Breast epithelium (tissue), 4 donors: ENCODE results near the gene AGPAT3. TPM values are rescaled to one million over a fixed set of nuclear protein-coding genes. Genes with fewer than 3 reads are reported as not detected.

Experiments used
- DNase-seq, 2 donors: peaks; one replicate each; pipeline ENCODE4 v3.0.0-alpha.2; 2019; ENCODE audit warnings: low spot score in 2 of 2
- H3K27ac ChIP-seq, 2 donors: fragments of 200-600 bp; sonication (generic) in 1 of 2; one replicate each; pipeline ENCODE4 v1.5.1; 2016 to 2019; ENCODE audit warnings: mild to moderate bottlenecking in 1 of 2
- H3K27me3 ChIP-seq, 2 donors: fragments of 200-600 bp; sonication (generic) in 1 of 2; one replicate each; pipeline versions ENCODE4 v1.5.1 to v1.6.0; 2017 to 2019; ENCODE audit warnings: control low read depth in 1 of 2, mild to moderate bottlenecking in 1 of 2
- H3K36me3 ChIP-seq: fragments of 200-600 bp; one replicate; pipeline ENCODE4 v1.5.1; 2019
- H3K4me1 ChIP-seq, 2 donors: fragments of 200-600 bp; sonication (generic); one replicate each; pipeline ENCODE4 v1.5.1; 2016 to 2019; ENCODE audit warnings: control low read depth in 1 of 2
- H3K4me3 ChIP-seq, 3 donors: fragments of 200-600 bp; sonication (generic); 1 replicate in 2 of 3; 2 replicates in 1 of 3; pipeline ENCODE4 v1.5.1; 2016 to 2019; ENCODE audit warnings: mild to moderate bottlenecking in 3 of 3, moderate library complexity in 2 of 3
- H3K9me3 ChIP-seq, 2 donors: fragments of 200-600 bp; sonication (generic) in 1 of 2; one replicate each; pipeline ENCODE4 v1.5.1; 2016 to 2019; ENCODE audit warnings: control low read depth in 1 of 2
- CTCF ChIP-seq, 3 donors: fragments of 450-650 bp; IDR thresholded peaks; one replicate each; pipeline ENCODE4 v1.5.1; 2016 to 2017; ENCODE audit warnings: antibody characterized with exemption in 3 of 3, mild to moderate bottlenecking in 3 of 3, moderate library complexity in 3 of 3
- POLR2A ChIP-seq: fragments of 450-650 bp; IDR thresholded peaks from one replicate; pipeline ENCODE4 v1.6.1; 2016; ENCODE audit warnings: antibody characterized with exemption, mild to moderate bottlenecking, moderate library complexity
- POLR2AphosphoS5 ChIP-seq, 3 donors: sonication (generic); formaldehyde crosslinking; IDR thresholded peaks; one replicate each; pipeline ENCODE4 v1.6.1; 2017; ENCODE audit warnings: antibody characterized with exemption in 3 of 3
- intact Hi-C: fragments of 100-400 bp; cut with DNase I; formaldehyde crosslinking; loops from one replicate; pipeline ENCODE4 v1.15.1; 2023; ENCODE audit warnings: low total_unique reads
- total RNA-seq, 3 donors: library from RNA; depleted of rRNA; stranded (reverse); fragments of >200 nt; gene quantifications; one replicate each; pipeline ENCODE4 v1.1.0, GENCODE V29; 2016

The AGPAT3 gene
- total RNA-seq, 3 donors from 2014 or later, result 27.2 to 35.8 (median 28.2) TPM

GRCh38 chr21:44005593-44005992, 140.6 kb downstream of the AGPAT3 start:
- no peak overlapping the region for H3K4me3 ChIP-seq
- intact Hi-C loops, result loop anchor here (5.0 kb wide), 1 partner anchor 1327 kb away; no protein-coding TSS in a partner anchor
- no peak for DNase-seq
- H3K9me3 ChIP-seq, result no peaks in the 10 kb centered on the region
- no peaks in the 10 kb centered on the region for H3K27me3 ChIP-seq
- TF ChIP-seq POLR2AphosphoS5 (IDR thresholded peaks at IDR 0.05), result no peak
- no peak for TF ChIP-seq POLR2A
- TF ChIP-seq CTCF (IDR thresholded peaks at IDR 0.05), result no peak
- H3K4me1 ChIP-seq, result no peaks in the 10 kb centered on the region
- H3K27ac ChIP-seq, result peak overlapping the region; percentile 40 to 79
- H3K36me3 ChIP-seq, result no peaks in the 10 kb centered on the region

- Histone ChIP-seq H3K9me3 (no peaks in the 10 kb centered on the region), H3K27me3 (no peaks in the 10 kb centered on the region), H3K36me3 (no peaks in the 10 kb centered on the region), H3K4me3 (no peak overlapping the region), H3K27ac (peak overlapping the region; percentile 40 to 79), H3K4me1 (no peaks in the 10 kb centered on the region)
- DNase-seq, result no peak
- intact Hi-C loops, result loop anchor here (5.0 kb wide), 1 partner anchor 1326 kb away; no protein-coding TSS in a partner anchor
- TF ChIP-seq POLR2AphosphoS5 (IDR thresholded peaks at IDR 0.05) (no peak), CTCF (IDR thresholded peaks at IDR 0.05) (no peak), POLR2A (no peak)
These were observed 141.1 kb downstream of the AGPAT3 start for GRCh38 chr21:44006017-44006619.

- Histone ChIP-seq H3K4me1 (no peaks in the 10 kb centered on the region), H3K27ac (peak overlapping the region in 1 of 2 donors; percentile 19), H3K9me3 (no peaks in the 10 kb centered on the region), H3K36me3 (no peaks in the 10 kb centered on the region), H3K4me3 (no peak overlapping the region), H3K27me3 (no peaks in the 10 kb centered on the region)
- TF ChIP-seq CTCF (IDR thresholded peaks at IDR 0.05) (no peak), POLR2A (no peak), POLR2AphosphoS5 (IDR thresholded peaks at IDR 0.05) (no peak)
- DNase-seq, result no peak
- intact Hi-C loops, result loop anchor here (5.0 kb wide), 1 partner anchor 1326 kb away; no protein-coding TSS in a partner anchor
These were observed 141.6 kb downstream of the AGPAT3 start for GRCh38 chr21:44006656-44007055.

- H3K4me1 ChIP-seq, result peaks cover 0 to 14% of the 10 kb centered on the region in 2 donors
These were observed 145.4 kb downstream of the AGPAT3 start for GRCh38 chr21:44010429-44010828.

More at GRCh38 chr21:44010429-44010828, 145.4 kb downstream of the AGPAT3 start:
- H3K4me3 ChIP-seq, result no peak overlapping the region
- H3K27me3 ChIP-seq, result no peaks in the 10 kb centered on the region
- TF ChIP-seq CTCF (IDR thresholded peaks at IDR 0.05), result no peak
- TF ChIP-seq POLR2AphosphoS5 (IDR thresholded peaks at IDR 0.05), result no peak
- TF ChIP-seq POLR2A, result no peak
- H3K27ac ChIP-seq, result no peak overlapping the region
- intact Hi-C loops, result no loop called here
- no peak for DNase-seq
- H3K9me3 ChIP-seq, result no peaks in the 10 kb centered on the region
- H3K36me3 ChIP-seq, result no peaks in the 10 kb centered on the region
